ENCODE results near the gene OR52E2.

DNA sequence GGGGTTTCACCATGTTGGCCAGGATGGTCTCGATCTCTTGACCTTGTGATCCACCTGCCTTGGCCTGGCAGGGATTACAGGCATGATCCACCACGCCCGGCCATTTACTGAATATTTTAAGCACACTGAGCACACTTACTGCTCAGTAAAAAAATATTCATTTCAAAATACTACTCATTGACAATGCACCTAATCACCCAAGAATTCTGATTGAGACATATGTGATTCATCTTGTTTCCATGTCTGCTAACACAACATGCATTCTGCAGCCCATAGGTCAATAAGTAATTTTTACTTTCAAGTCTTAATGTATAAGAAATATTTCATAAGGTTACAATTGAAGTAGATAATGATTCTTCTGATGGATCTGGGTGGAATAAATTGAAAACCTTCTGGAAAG, 17.3 kb downstream of the OR52E2 start:
- TF ChIP-seq POLR2A (IDR thresholded peaks at IDR 0.05): no peak
- TF ChIP-seq, protein P1, sequence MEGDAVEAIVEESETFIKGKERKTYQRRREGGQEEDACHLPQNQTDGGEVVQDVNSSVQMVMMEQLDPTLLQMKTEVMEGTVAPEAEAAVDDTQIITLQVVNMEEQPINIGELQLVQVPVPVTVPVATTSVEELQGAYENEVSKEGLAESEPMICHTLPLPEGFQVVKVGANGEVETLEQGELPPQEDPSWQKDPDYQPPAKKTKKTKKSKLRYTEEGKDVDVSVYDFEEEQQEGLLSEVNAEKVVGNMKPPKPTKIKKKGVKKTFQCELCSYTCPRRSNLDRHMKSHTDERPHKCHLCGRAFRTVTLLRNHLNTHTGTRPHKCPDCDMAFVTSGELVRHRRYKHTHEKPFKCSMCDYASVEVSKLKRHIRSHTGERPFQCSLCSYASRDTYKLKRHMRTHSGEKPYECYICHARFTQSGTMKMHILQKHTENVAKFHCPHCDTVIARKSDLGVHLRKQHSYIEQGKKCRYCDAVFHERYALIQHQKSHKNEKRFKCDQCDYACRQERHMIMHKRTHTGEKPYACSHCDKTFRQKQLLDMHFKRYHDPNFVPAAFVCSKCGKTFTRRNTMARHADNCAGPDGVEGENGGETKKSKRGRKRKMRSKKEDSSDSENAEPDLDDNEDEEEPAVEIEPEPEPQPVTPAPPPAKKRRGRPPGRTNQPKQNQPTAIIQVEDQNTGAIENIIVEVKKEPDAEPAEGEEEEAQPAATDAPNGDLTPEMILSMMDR (IDR thresholded peaks at IDR 0.05): no peak

All from right lobe of liver (tissue), 4 donors.